Activated CD4-positive, alpha-beta T cell treated with anti-CD3 and anti-CD28 coated beads, Interleukin-2, amount 50 U/mL, for 24 hours (primary cell): ENCODE measurements around the gene LVRN.

Experiments
- DNase-seq, 2 donors: peaks; one replicate each; pipeline ENCODE4 v3.0.0-alpha.2; 2020; ENCODE audit warnings: low read depth in 1 of 2, low spot score in 1 of 2

The LVRN gene

DNA sequence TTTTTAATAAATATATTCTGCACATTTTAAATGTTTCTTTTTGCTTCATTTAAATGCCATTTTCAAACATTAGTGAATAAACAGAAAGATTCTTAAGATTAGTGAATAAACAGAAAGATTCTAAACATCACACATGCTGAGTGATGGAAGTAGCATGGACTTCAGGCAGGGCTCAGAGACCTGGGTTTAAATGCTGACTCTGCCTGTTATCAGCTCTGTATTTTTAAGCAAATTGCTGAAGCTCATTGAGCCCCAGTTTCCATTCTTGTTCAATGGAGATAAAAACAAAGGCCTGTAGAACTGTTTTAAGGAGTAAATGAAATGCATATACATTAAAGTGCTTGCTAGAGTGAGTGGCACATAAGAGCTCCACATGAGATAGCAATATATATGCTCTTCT lies 8.1 kb upstream of the LVRN start:
- no peak for DNase-seq

DNA sequence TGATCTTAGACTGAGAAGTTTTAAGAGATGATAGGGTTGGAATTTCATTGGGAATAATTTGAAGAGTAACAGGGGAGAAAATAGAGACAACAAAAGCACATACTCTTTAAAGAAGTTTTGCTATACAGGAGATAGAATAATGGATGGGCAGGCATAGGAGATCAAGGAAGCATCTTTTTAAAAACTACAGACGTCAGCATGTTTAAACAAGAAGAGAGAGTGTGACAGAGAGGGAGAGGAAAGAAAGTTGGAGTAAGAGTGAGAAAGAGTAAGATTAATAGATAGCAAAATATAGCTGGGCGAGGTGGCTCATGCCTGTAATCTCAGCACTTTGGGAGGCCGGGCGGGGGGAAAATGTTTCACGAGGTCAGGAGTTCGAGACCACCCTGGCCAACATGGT lies 5.3 kb upstream of the LVRN start:
- DNase-seq: no peak

DNA sequence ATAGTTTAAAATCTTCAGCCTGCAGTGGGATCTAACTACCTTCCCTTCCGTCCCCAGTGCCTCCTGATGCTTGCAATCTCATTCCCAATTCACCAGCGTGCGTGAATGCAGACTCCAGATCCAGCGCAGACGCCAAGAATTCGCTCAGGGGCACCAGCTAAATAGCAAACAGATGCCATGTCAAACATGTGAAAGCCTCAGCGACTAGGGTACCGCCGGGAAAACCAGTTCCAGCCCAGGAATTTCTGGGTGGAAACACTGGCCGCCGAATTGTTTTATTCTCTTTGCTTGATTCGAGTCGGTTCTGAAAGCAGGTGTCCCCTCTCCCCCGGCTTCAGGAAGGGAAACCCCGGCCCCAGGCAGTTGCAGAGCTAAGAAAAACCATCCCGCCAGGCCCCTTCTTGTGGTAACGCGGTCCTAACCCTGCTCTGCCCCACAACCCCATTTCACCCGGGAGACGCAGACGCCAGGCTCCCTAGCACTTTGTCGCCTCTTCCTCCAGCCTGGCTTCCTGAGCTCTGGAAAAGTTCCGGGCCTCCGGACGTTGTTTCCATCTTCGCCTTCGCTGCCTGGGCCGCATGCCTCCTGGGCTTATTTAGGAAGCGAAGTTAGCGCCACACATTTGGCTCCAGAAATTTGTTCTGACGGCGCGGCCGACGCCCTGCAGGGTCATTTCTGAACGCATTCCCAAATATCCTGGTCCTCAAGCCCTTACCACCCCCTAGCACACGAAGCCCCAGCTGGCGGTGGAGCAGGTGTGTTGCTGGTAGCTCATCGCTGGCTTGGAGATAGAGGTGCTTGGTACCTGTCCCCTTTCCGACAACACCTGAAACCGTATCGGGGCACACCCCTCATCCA lies 665 bp upstream of the LVRN start:
- DNase-seq: no peak

DNA sequence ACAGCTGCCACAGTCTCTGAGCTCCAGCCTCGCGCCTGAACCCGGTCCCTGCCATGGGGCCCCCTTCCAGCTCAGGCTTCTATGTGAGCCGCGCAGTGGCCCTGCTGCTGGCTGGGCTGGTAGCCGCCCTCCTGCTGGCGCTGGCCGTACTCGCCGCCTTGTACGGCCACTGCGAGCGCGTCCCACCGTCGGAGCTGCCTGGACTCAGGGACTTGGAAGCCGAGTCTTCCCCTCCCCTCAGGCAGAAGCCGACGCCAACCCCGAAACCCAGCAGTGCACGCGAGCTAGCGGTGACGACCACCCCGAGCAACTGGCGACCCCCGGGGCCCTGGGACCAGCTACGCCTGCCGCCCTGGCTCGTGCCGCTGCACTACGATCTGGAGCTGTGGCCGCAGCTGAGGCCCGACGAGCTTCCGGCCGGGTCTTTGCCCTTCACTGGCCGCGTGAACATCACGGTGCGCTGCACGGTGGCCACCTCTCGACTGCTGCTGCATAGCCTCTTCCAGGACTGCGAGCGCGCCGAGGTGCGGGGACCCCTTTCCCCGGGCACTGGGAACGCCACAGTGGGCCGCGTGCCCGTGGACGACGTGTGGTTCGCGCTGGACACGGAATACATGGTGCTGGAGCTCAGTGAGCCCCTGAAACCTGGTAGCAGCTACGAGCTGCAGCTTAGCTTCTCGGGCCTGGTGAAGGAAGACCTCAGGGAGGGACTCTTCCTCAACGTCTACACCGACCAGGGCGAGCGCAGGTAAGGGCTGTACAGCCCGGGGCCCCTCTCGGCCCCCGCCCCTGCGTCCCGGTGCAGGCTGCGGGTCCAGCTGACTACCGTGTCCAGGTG lies 509 bp downstream of the LVRN start:
- no peak for DNase-seq

DNA sequence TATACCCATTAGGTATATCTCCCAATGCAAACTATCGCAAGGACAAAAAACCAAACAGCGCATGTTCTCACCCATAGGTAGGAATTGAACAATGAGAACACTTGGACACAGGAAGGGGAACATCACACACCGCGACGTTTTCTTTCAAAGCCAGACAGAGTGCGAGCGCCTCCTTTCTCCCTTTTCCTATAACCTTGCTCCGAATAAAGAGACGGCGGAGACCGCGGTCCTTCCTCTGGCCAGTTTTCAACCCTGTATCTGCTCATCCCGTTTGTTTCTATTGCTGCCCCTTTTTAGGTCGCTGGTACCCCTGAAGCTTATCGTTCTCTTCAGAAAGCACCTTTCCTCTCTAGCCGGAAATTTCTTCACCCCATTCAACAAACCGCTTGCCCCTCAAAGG lies 1.3 kb downstream of the LVRN start:
- DNase-seq: no peak

DNA sequence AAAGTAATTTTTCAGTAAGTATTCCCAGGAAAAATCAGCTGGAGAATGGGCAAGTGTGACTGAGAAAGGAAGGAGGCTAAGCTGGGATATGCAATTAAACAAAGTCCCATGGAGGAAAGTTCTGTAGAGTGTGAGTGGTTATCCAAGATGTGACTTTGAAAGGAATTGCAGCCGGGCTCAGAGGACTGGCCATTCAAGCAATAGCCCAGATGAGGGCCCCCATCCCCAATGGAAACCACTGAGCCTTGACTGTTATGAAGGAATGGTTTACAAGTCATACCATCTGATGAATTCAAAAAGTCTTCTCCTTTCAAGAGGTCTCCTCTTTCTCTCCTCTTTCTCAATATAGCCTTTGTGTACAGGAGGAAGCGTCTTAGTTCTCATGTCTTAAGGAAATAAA lies 6.5 kb downstream of the LVRN start:
- no peak for DNase-seq

DNA sequence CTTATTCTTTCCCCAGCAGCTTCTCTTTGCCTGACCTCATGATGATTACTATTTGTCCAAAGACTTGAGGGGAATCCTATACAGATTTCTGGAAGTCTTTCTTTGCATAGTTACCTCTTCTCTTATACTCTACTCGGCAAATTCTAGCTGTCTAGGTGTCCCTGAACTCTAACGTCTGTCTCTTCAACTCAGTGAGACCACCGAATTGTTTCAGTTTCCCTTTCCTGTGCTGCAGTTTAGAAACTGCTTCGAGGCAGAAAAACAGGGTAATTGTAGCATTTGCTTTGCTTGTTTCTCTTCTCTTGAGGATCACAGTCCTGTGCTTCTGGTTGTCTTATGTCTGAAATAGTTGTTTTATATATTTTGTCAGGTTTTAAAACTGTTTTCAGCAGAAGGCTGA lies 14.8 kb downstream of the LVRN start:
- DNase-seq: no peak

DNA sequence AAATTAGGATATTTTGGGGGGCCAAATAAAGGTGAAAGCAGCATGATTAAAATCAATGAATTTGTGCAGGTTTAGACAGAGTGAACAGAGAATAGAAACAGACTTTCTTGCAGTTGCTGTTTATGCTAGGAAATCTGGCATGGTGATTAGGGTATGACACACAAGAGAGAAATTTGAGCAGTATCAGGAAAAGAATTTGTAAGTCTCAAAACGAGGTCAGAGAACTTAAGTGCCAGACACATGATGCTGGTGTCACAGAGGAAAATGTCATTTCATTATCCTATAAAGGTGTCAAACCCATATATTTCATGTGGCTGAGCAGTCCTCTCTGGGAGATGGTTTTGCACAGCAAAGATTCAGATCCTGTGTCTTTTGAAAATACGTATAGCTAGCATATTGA lies 15.7 kb downstream of the LVRN start:
- no peak for DNase-seq

DNA sequence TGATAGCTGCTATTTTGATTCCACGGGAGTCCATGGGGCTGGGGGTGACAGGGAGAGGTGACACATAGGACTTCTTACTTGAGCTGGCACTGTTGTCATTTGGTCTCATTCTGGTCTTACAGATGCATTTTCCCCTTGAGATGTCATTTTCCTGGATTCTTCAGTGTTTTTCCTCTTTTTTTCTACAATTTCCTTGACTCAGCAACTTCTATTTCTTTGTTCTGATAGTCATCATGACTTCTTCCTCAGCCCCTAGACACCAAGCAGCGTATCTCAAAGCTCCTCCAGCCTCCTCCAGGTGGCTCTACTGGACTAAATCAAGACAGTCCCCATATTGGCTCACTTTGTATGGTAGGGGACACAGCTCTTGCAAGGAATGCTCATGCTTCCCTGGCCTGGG lies 16.5 kb downstream of the LVRN start:
- DNase-seq: no peak

DNA sequence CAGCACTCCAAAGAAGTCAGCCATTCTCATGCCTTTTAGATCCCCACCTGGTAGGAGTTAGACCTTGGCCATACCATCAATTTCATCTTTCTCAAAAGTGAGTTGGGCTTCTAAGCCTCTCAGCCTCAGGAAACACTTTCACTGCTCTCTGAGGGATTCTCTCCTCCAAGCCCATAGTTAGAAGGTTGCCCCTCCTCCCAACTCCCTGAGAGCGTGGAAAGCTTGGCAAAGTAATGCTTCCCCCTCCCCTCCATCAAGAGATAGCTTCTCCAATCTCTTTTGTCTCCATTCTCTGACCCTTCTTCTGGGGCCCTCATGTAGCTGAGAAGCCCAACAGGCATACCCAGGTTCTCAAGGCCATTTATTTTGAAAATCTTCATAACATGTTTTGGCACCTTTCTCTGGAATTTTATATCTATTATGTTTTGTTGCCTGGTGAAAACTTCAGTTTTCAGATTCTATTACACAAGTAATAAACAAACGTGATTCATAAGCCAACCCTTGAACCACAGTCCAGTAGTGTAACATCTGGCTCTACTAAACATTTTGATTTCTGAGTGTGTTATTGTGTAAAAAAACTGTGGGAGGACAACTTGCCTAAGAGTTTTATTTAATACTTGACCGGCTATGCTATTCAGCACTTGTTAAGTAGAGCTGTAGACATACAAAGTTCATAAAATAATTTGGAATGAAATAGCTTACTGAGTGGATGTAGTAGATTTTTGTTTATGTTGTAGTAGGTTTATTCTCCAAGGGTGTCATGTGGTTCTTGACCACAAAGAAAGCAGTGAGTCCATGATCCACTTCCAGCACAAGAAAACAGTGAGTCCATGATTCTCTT lies 17.1 kb downstream of the LVRN start:
- no peak for DNase-seq

DNA sequence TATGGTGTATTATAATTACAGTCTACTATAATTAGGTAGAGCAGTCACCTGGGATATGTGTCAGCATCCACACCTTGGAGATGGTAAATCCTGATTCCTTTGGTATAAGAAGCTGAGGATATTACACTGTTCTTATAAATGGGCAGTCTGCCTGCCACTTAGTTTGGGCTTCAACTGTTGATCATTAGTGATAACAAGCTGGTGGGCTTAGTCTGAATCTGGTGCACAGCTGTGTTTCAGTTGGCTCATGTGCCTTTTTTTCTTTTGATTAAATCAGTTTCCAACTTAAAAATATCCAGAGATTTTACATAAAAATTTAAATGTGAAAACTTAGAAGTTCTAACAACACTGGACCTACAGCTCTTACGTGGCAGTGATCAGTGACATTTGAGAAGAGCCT lies 21.2 kb downstream of the LVRN start:
- no peak for DNase-seq

DNA sequence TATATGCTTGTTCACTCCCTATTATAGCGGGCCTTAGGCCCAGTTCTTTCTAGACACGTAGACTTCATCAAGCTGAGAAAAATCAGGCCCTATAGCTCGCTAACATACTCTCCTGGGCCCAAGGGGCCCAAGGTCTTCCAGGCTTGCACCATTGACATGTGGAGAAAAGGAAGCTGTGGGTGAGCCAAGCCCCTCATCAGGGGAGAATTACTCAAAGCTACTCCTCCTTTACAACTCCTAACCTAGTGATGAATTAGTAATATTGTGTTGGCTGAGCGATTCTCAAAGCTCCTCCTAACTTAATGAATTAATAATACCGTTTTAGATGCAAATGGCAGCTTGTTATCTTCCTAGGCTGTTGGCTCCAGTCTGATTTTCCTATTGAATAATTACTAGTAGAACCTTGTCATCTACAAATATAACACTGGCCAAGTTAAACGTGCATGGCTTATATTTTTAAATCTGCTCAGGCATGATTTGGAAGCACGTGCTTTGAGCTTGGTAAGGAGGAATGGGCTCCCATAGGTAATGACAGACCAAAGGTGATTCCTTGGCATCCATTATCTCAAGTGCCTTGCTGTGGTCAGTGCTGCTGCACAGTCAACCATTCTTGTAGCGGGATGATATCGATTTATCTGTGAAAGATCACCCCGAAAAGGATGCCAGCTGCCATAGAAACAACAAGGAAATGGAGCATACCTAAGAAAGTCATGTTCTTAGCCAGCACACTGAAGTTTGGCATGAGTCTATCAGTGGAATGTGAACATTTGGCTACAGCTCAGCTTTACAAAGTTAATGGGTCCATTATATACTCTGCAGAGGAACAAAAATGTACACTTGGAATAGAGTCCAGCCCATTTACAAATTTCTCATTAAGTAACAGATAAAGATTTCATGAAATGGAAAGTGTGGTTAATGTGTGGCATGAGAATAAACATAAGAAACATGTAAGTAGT lies 23.8 kb downstream of the LVRN start:
- no peak for DNase-seq

DNA sequence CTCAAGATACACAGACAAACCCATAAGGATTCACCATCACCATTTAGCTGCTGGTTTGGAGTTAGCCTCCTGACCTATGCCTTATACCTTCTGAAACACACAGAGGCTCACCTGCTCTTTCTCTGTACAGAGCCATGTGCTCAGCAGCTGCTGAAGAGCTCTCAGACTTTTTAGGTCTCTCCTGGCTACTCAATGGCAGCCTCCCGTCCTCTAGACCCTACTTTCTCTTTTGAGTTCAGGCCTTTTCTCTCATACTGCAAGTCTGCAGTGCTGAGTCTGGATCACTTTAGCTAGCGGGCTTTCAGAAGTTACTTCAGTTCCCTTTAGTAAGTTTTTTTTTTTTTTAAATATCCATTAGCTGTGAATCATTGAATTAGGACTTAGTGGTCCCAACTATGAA lies 25.7 kb downstream of the LVRN start:
- no peak for DNase-seq

DNA sequence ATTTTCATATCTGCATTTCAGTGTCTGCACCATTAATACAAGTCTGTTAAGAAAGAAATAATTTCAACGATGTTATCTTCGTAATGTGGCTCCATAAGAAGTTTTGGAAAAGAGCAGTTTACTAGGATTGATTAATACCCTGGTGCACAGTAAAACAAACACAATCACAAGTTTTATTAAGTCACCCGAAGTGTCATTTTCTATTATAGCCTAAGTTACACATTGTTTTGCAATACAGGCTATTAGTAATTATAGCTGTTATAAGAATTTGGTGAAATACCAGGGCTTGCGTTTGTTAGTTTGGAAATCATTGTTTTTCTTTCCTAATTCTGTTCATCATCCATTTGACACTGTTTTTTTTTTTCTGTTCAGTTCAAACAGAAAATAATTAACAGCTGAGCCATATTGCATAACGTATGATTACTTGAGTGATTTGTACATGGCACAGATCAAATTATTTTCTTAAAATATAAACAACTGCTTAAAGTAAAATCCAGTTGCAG lies 30.6 kb downstream of the LVRN start:
- DNase-seq: no peak

DNA sequence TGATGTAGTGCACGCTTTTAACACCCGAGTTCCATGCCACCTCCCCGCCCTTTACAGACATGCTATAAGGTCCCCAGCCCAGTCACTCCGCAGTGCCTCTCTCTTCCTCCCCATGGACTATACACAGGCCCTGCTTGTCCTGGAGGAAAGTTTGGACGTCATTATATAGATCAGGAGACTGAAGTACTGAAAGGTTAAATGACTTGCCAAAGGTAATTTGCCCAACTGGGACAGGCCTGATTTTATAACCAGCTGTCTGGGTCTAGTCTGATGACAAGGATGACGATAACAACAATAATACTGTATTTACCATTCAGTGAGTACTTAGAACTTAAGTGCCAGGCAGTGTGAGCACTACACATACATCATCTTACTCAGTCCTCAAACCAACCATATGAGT lies 33.1 kb downstream of the LVRN start:
- no peak for DNase-seq

DNA sequence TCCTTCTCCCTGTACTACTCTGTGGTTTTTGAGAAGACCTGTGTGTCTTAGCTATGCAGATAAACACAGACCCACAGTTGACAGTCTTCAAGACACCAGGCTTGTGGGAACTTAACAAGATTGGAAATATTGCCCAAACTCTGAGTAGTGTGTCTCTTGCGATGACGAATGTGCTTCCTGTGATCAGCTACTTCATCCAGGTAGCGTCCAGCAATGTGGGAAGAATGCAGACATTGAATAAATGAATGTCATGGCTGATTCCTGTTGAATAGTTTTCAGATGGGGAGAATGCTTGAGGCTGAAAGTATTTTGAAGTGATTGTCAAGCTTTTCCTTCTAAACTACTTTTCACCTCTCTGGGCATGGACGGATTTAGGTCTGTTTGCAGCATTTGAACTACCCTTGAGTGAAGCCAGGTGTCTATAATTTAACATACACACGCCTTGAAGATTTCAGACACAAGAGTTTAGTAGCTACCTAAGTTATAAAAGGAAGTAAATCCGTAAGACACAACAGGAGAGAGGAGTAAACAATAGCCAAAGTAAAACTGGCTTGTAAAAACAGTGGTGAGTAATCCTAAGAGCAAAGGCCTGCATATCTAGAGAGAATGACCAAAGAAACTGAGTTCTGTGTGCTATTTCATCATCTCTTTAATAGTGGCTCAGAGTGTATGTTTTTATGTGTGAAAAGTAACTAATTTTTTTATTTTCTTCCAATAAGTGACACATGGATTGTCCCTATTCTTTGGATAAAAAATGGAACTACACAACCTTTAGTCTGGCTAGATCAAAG lies 40.0 kb downstream of the LVRN start:
- no peak for DNase-seq

DNA sequence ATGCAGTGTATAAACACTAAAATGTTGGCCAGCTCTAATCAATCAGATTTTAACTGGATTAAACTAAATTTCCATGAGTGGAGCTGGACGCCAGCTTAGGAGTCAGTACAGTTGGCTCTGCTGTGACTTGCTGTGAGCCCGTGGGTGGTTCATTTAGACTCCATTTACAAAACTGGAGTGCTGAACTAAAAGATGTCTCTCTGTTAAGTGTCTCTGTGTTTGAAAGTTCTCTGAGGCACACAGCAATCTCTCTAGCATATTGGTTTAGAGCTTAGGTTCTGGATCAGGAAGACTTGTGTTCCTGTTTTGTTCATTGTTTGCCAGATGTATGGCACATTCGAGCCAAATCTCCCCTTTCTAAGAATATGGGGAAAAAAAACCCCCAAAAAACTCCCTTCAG lies 42.0 kb downstream of the LVRN start:
- no peak for DNase-seq

DNA sequence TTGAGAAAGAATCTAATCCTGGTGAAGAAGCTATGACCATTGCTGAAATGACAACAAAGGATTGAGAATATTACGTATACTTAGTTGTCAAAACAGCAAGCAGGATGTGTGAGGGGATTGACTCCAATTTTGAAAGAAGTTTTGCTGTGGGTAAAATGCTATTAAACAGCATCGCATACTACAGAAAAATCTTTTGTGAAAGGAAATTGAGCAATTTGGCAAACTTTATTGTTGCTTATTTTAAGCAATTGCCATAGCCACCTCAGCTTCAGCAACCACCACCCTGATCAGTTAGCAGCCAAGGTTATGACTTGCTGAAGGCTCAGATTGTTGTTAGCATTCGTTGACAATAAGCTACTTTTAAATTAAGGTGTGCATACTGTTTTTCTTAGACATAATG lies 47.5 kb downstream of the LVRN start:
- DNase-seq: no peak

DNA sequence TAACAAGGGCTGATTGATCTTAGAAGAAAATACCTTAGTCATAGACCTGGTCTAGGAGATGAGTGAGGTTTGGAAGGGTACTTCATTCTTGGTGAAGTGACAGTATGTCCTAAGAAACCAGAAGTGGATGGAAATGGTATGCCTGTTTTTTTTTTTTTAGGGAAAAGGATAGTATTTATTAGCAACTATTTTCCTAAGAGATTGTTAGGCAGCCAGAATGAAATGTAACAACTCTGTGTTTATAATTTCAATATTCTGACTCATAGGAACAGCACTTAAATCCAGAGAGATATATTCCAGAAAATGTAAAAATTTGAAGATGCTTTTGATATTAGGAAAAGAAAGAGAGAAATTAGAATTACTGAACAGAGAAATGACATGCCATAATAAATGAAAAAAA lies 48.8 kb downstream of the LVRN start:
- no peak for DNase-seq
